ENCODE results near the gene SNRPB2. TPM values are rescaled to one million over a fixed set of nuclear protein-coding genes. Genes with fewer than 3 reads are reported as not detected.

The SNRPB2 gene
- 56.6 and 62.8 TPM in 2 replicates for total RNA-seq

GRCh38 chr20:16729565-16730460 is at the start of gene SNRPB2:
Gene SNRPB2 (plus strand): TSS chr20:16730026. CDS start chr20:16731703, 1,677 bp downstream.

GRCh38 chr20:16748308-16748900 is 18.6 kb downstream of the SNRPB2 start, which contains the start of gene OTOR:
Gene OTOR (plus strand): TSS chr20:16748358. CDS start chr20:16748402, 44 bp downstream.

Other genes with a start within 250 kb of the SNRPB2 start
- gene KIF16B, start 156.6 kb upstream of the SNRPB2 start, total RNA-seq = 6.7 and 8.9 TPM in 2 replicates
- not detected in 2 replicates for gene OTOR, start 18.3 kb downstream of the SNRPB2 start, total RNA-seq

Measured in endothelial cell of coronary artery (primary cell).